ENCODE data around the gene SMC6. TPM values are rescaled to one million over a fixed set of nuclear protein-coding genes. Genes with fewer than 3 reads are reported as not detected.

The SMC6 gene
- polyA plus RNA-seq: 43.8 TPM

GRCh38 chr2:17753803-17754663 lies at the start of gene SMC6, which contains the start of gene GEN1:
Gene SMC6, minus strand, starts transcription at chr2:17753810. Its CDS starts 7,864 bp downstream, at chr2:17745946.
Gene GEN1, plus strand, starts transcription at chr2:17754138. Its CDS starts 5,806 bp downstream, at chr2:17759944.
- Mint-ChIP-seq H3K36me3 (peaks cover 3% of the 10 kb centered on the region), H3K27ac (peak within 1 kb of the TSS; percentile 68 to 99 (median 88)), H3K9me3 (no peaks in the 10 kb centered on the region), H3K4me3 (peak within 1 kb of the TSS; percentile 83 to 98 (median 96)), H3K4me1 (peaks cover 22 to 37% (median 33%) of the 10 kb centered on the region in 3 donors), H3K27me3 (no peaks in the 10 kb centered on the region)

GRCh38 chr2:17800693-17801458 lies 47.3 kb upstream of the SMC6 start:
- no peaks in the 10 kb centered on the region for H3K27me3 Mint-ChIP-seq
- no peak overlapping the region for H3K4me3 Mint-ChIP-seq
- H3K4me1 Mint-ChIP-seq: peaks cover 36 to 38% (median 38%) of the 10 kb centered on the region in 3 donors
- no peak overlapping the region for H3K27ac Mint-ChIP-seq
- no peaks in the 10 kb centered on the region for H3K9me3 Mint-ChIP-seq
- H3K36me3 Mint-ChIP-seq: peaks cover 1% of the 10 kb centered on the region

- Mint-ChIP-seq H3K27me3 (no peaks in the 10 kb centered on the region), H3K9me3 (no peaks in the 10 kb centered on the region), H3K36me3 (peaks cover 1% of the 10 kb centered on the region), H3K4me1 (peaks cover 30 to 34% (median 32%) of the 10 kb centered on the region in 3 donors), H3K4me3 (no peak overlapping the region), H3K27ac (no peak overlapping the region)
Measured at GRCh38 chr2:17800219-17800618, 46.6 kb upstream of the SMC6 start.

- H3K4me1 Mint-ChIP-seq: peaks cover 23 to 28% (median 26%) of the 10 kb centered on the region in 3 donors
- no peak overlapping the region for H3K4me3 Mint-ChIP-seq
- H3K9me3 Mint-ChIP-seq: no peaks in the 10 kb centered on the region
- H3K27me3 Mint-ChIP-seq: no peaks in the 10 kb centered on the region
- no peak overlapping the region for H3K27ac Mint-ChIP-seq
- H3K36me3 Mint-ChIP-seq: peaks cover 1% of the 10 kb centered on the region
Measured at GRCh38 chr2:17799301-17800120, 45.9 kb upstream of the SMC6 start.

GRCh38 chr2:17798338-17798737 lies 44.7 kb upstream of the SMC6 start:
- Mint-ChIP-seq H3K9me3 (no peaks in the 10 kb centered on the region), H3K27me3 (peaks cover 2% of the 10 kb centered on the region), H3K4me1 (peaks cover 13 to 23% (median 14%) of the 10 kb centered on the region in 3 donors), H3K4me3 (no peak overlapping the region), H3K27ac (no peak overlapping the region), H3K36me3 (peaks cover 1% of the 10 kb centered on the region)

- H3K27ac Mint-ChIP-seq: no peak overlapping the region
- peaks cover 3% of the 10 kb centered on the region for H3K27me3 Mint-ChIP-seq
- H3K4me3 Mint-ChIP-seq: no peak overlapping the region
- peaks cover 3% of the 10 kb centered on the region for H3K36me3 Mint-ChIP-seq
- peaks cover 9 to 18% (median 16%) of the 10 kb centered on the region in 3 donors for H3K4me1 Mint-ChIP-seq
- no peaks in the 10 kb centered on the region for H3K9me3 Mint-ChIP-seq
Measured at GRCh38 chr2:17795309-17795708, 41.7 kb upstream of the SMC6 start.

- H3K27me3 Mint-ChIP-seq: peaks cover 3% of the 10 kb centered on the region
- peaks cover under 1 to 13% (median 11%) of the 10 kb centered on the region in 3 donors for H3K4me1 Mint-ChIP-seq
Measured at GRCh38 chr2:17793803-17794354, 40.3 kb upstream of the SMC6 start.

GRCh38 chr2:17793296-17793695 lies 39.7 kb upstream of the SMC6 start:
- Mint-ChIP-seq H3K4me3 (no peak overlapping the region), H3K4me1 (peaks cover 3 to 13% (median 11%) of the 10 kb centered on the region in 3 donors), H3K36me3 (peaks cover 3% of the 10 kb centered on the region), H3K9me3 (no peaks in the 10 kb centered on the region), H3K27me3 (peaks cover 3% of the 10 kb centered on the region), H3K27ac (peak overlapping the region in 1 of 3 donors; percentile 94)

More at GRCh38 chr2:17793803-17794354, 40.3 kb upstream of the SMC6 start:
- H3K27ac Mint-ChIP-seq: peak overlapping the region in 1 of 3 donors; percentile 94
- H3K4me3 Mint-ChIP-seq: no peak overlapping the region
- no peaks in the 10 kb centered on the region for H3K9me3 Mint-ChIP-seq
- peaks cover 3% of the 10 kb centered on the region for H3K36me3 Mint-ChIP-seq

- Mint-ChIP-seq H3K36me3 (peaks cover 3% of the 10 kb centered on the region), H3K4me1 (peaks cover 3 to 13% (median 11%) of the 10 kb centered on the region in 3 donors), H3K9me3 (no peaks in the 10 kb centered on the region), H3K4me3 (no peak overlapping the region), H3K27me3 (peaks cover 3% of the 10 kb centered on the region), H3K27ac (peak overlapping the region in 1 of 3 donors; percentile 64)
Measured at GRCh38 chr2:17792515-17792914, 38.9 kb upstream of the SMC6 start.

- Mint-ChIP-seq H3K9me3 (no peaks in the 10 kb centered on the region), H3K4me1 (peaks cover 3 to 13% (median 11%) of the 10 kb centered on the region in 3 donors), H3K27me3 (peaks cover 3% of the 10 kb centered on the region), H3K27ac (no peak overlapping the region), H3K36me3 (peaks cover 3% of the 10 kb centered on the region), H3K4me3 (peak overlapping the region in 1 of 4 donors; percentile 67)
Measured at GRCh38 chr2:17791817-17792130, 38.2 kb upstream of the SMC6 start.

- peaks cover 3% of the 10 kb centered on the region for H3K27me3 Mint-ChIP-seq
- H3K9me3 Mint-ChIP-seq: no peaks in the 10 kb centered on the region
- H3K36me3 Mint-ChIP-seq: peaks cover 1% of the 10 kb centered on the region
- peaks cover 3 to 13% (median 11%) of the 10 kb centered on the region in 3 donors for H3K4me1 Mint-ChIP-seq
- H3K27ac Mint-ChIP-seq: no peak overlapping the region
- no peak overlapping the region for H3K4me3 Mint-ChIP-seq
Measured at GRCh38 chr2:17791121-17791816, 37.7 kb upstream of the SMC6 start.

- H3K27ac Mint-ChIP-seq: no peak overlapping the region
- H3K27me3 Mint-ChIP-seq: peaks cover 3% of the 10 kb centered on the region
Measured at GRCh38 chr2:17790536-17790935, 36.9 kb upstream of the SMC6 start.

GRCh38 chr2:17788773-17789172 lies 35.2 kb upstream of the SMC6 start:
- peaks cover 3 to 12% (median 11%) of the 10 kb centered on the region in 3 donors for H3K4me1 Mint-ChIP-seq
- H3K36me3 Mint-ChIP-seq: peaks cover 1% of the 10 kb centered on the region
- peak overlapping the region in 1 of 4 donors; percentile 7 for H3K4me3 Mint-ChIP-seq
- no peak overlapping the region for H3K27ac Mint-ChIP-seq
- H3K9me3 Mint-ChIP-seq: peaks cover 0 to 2% (median 0%) of the 10 kb centered on the region in 3 donors
- peaks cover 3% of the 10 kb centered on the region for H3K27me3 Mint-ChIP-seq

More at GRCh38 chr2:17790536-17790935, 36.9 kb upstream of the SMC6 start:
- Mint-ChIP-seq H3K4me3 (no peak overlapping the region), H3K9me3 (no peaks in the 10 kb centered on the region), H3K36me3 (peaks cover 1% of the 10 kb centered on the region), H3K4me1 (peaks cover 3 to 13% (median 11%) of the 10 kb centered on the region in 3 donors)
